Stimulated activated CD4-positive, alpha-beta T cell treated with anti-CD3 and anti-CD28 coated beads, TNF-alpha, amount 100 ng/mL, for 4 hours (primary cell): ENCODE data around the gene DVL3.

Source experiments
- DNase-seq, 3 experiments: peaks; one replicate each; pipeline ENCODE4 v3.0.0-alpha.2; 2020; ENCODE audit warnings: low read depth in 3 of 3

DVL3 gene

DNA sequence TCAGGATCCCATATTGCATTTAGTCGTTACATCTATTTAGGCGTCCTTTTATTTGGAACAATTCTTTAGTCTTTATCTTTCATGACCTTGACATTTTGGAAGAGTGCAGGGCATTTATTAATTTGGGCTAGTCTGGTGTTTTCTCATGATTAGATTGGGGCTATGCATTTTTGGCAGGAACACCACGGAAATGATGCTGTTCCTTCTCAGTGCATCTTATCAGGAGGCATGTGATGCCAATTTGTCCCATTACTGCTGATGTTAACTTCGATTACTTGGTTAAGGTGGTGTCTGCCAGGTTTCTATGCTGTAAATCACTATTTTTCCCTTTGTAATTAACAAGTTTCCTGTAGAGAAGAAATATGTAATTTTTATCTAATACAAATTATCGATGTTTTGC, 56.1 kb downstream of the DVL3 start:
- DNase-seq: no peak

GRCh38 chr3:184211718-184212117, 56.5 kb downstream of the DVL3 start:
- no peak for DNase-seq

GRCh38 chr3:184218814-184219213, 63.6 kb downstream of the DVL3 start:
- DNase-seq: no peak

GRCh38 chr3:184222521-184222920, 67.3 kb downstream of the DVL3 start:
- no peak for DNase-seq
